Measurements from ENCODE around the gene ABCA9. TPM values are rescaled to one million over a fixed set of nuclear protein-coding genes. Genes with fewer than 3 reads are reported as not detected.
"Not testable (repeated sequence)": the region's sequence is repeated elsewhere in the genome, so short reads cannot be mapped to it uniquely, and the experiment has no call there.

Gene ABCA9
- total and polyA plus RNA-seq, 7 experiments from 2014 or later = 0.05 to 0.34 (median 0.29) TPM; not detected in 2

- peaks cover 0 to 16% (median 4%) of the 10 kb centered on the region in 5 donors for H3K27me3 Mint-ChIP-seq
- H3K4me3 Mint-ChIP-seq; H3K27ac Mint-ChIP-seq; H3K9me3 ChIP-seq (ENCODE audit: control insufficient read depth in 2 of 3, low read length in 3 of 3); H3K9me3 Mint-ChIP-seq; H3K27me3 ChIP-seq (ENCODE audit: control insufficient read depth in 2 of 2, insufficient read depth in 2 of 2, low read length in 2 of 2); CTCF ChIA-PET; DNase-seq; H3K4me1 Mint-ChIP-seq; H3K4me3 ChIP-seq (ENCODE audit: low read length); intact Hi-C loops (cut with micrococcal nuclease); POLR2A ChIA-PET; H3K36me3 ChIP-seq (ENCODE audit: control insufficient read depth in 2 of 3, insufficient read depth in 3 of 3, low read length in 3 of 3); H3K4me1 ChIP-seq (ENCODE audit: control insufficient read depth in 2 of 2, insufficient read depth in 2 of 2, low read length in 2 of 2); H3K27ac ChIP-seq (ENCODE audit: low read depth, low read length); H3K36me3 Mint-ChIP-seq; ATAC-seq: not testable (repeated sequence)
Measured at GRCh38 chr17:68959117-68959516, 101.6 kb downstream of the ABCA9 start.

DNA sequence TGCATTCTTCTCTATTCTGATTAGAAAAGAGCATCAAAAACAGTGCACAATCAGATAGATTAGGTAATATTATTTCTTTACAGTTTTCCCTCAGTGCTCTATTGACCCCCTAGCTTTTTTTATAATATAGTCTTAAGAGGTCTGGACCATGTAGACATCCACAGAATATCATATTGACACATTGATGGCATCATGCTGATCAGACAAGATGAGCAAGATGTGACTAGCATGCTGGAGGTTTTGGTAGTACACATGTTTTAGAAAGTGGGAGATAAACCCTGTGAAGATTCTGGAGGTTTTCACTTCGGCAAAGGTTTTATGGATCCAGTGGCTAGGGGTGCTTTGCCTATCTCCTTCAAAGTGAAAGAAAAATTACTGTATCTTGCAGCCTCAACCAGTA, 102.8 kb downstream of the ABCA9 start:
- Histone ChIP-seq H3K4me3 (ENCODE audit: low read length) (no peak overlapping the region), H3K36me3 (ENCODE audit: control insufficient read depth in 2 of 3, insufficient read depth in 3 of 3, low read length in 3 of 3) (no peaks in the 10 kb centered on the region), H3K27ac (ENCODE audit: low read depth, low read length) (no peak overlapping the region), H3K9me3 (ENCODE audit: control insufficient read depth in 2 of 3, low read length in 3 of 3) (no peaks in the 10 kb centered on the region), H3K27me3 (ENCODE audit: control insufficient read depth in 2 of 2, insufficient read depth in 2 of 2, low read length in 2 of 2) (no peaks in the 10 kb centered on the region), H3K4me1 (ENCODE audit: control insufficient read depth in 2 of 2, insufficient read depth in 2 of 2, low read length in 2 of 2) (no peaks in the 10 kb centered on the region)
- DNase-seq (no peak), ATAC-seq (no peak)
- H3K36me3 Mint-ChIP-seq = no peaks in the 10 kb centered on the region
- H3K4me3 Mint-ChIP-seq = no peak overlapping the region
- POLR2A ChIA-PET = no interaction called here
- H3K27me3 Mint-ChIP-seq = peaks cover 0 to 10% (median 8%) of the 10 kb centered on the region in 5 donors
- CTCF ChIA-PET = no interaction called here
- H3K27ac Mint-ChIP-seq = no peak overlapping the region
- no peaks in the 10 kb centered on the region for H3K4me1 Mint-ChIP-seq
- intact Hi-C loops (cut with micrococcal nuclease) = no loop called here
- peaks cover 0 to 5% (median 0%) of the 10 kb centered on the region in 11 donors for H3K9me3 Mint-ChIP-seq

DNA sequence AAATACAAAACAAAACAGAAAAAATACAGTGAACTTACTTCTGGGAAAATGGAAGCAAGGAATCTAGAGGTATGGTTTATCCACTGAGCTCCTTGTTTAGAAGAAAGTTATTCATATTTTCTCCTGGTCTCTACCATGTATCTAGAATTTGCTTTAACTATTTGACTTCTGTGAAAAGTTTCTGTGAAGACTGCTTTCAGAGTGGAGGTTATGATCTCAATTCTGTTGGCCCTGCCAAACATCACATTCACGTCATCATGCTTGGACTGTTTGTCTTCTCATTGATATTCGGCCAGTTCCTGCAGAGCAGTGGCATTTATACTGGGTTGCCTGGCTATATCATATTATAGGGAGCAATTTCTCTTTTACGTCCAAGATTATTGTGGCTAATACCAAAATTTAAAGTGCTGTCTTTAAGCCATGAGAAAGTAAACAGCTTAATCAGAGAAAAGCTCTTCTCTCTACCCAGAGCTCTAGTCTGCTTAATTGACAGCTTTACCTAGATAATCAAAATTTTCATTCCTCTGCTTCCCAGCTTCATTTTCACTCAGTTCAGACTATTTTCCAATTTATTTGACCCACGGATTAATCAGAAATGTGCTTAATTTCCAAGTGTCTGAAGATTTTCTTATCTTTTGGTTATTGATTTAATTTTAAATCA, 105.4 kb downstream of the ABCA9 start, which contains the start of gene ABCA8:
TSS of gene ABCA8 (minus strand) at position 212 of the 661 bp plus-strand sequence. CDS start 13,358 bp downstream, outside the sequence.
- DNase-seq = no peak
- Mint-ChIP-seq H3K27me3 (peaks cover 0 to 19% (median 5%) of the 10 kb centered on the region in 5 donors), H3K9me3 (peaks cover 0 to 5% (median 0%) of the 10 kb centered on the region in 11 donors), H3K4me1 (no peaks in the 10 kb centered on the region), H3K4me3 (no peak within 1 kb of the TSS), H3K27ac (no peak within 1 kb of the TSS), H3K36me3 (no peaks in the 10 kb centered on the region)
- Histone ChIP-seq H3K9me3 (ENCODE audit: control insufficient read depth in 2 of 3, low read length in 3 of 3) (no peaks in the 10 kb centered on the region), H3K4me3 (ENCODE audit: low read length) (no peak within 1 kb of the TSS), H3K27ac (ENCODE audit: low read depth, low read length) (no peak within 1 kb of the TSS), H3K36me3 (ENCODE audit: control insufficient read depth in 2 of 3, insufficient read depth in 3 of 3, low read length in 3 of 3) (no peaks in the 10 kb centered on the region), H3K4me1 (ENCODE audit: control insufficient read depth in 2 of 2, insufficient read depth in 2 of 2, low read length in 2 of 2) (no peaks in the 10 kb centered on the region), H3K27me3 (ENCODE audit: control insufficient read depth in 2 of 2, insufficient read depth in 2 of 2, low read length in 2 of 2) (no peaks in the 10 kb centered on the region)
- ChIA-PET CTCF (no interaction called here), POLR2A (no interaction called here)
- intact Hi-C loops (cut with micrococcal nuclease) = no loop called here
- ATAC-seq = no peak

- H3K27ac ChIP-seq (ENCODE audit: low read depth, low read length) = no peak overlapping the region
- Mint-ChIP-seq H3K36me3 (no peaks in the 10 kb centered on the region), H3K4me3 (no peak overlapping the region), H3K27ac (no peak overlapping the region), H3K27me3 (peaks cover 0 to 24% (median 7%) of the 10 kb centered on the region in 5 donors), H3K9me3 (peaks cover 0 to 4% (median 0%) of the 10 kb centered on the region in 11 donors), H3K4me1 (no peaks in the 10 kb centered on the region)
- H3K36me3 ChIP-seq (ENCODE audit: control insufficient read depth in 2 of 3, insufficient read depth in 3 of 3, low read length in 3 of 3) = no peaks in the 10 kb centered on the region
- H3K9me3 ChIP-seq (ENCODE audit: control insufficient read depth in 2 of 3, low read length in 3 of 3) = no peaks in the 10 kb centered on the region
- CTCF ChIA-PET = no interaction called here
- POLR2A ChIA-PET = no interaction called here
- no peak overlapping the region for H3K4me3 ChIP-seq (ENCODE audit: low read length)
- DNase-seq (no peak), ATAC-seq (no peak)
- intact Hi-C loops (cut with micrococcal nuclease) = no loop called here
- no peaks in the 10 kb centered on the region for H3K4me1 ChIP-seq (ENCODE audit: control insufficient read depth in 2 of 2, insufficient read depth in 2 of 2, low read length in 2 of 2)
- no peaks in the 10 kb centered on the region for H3K27me3 ChIP-seq (ENCODE audit: control insufficient read depth in 2 of 2, insufficient read depth in 2 of 2, low read length in 2 of 2)
Measured at GRCh38 chr17:68954146-68954896, 106.4 kb downstream of the ABCA9 start.

DNA sequence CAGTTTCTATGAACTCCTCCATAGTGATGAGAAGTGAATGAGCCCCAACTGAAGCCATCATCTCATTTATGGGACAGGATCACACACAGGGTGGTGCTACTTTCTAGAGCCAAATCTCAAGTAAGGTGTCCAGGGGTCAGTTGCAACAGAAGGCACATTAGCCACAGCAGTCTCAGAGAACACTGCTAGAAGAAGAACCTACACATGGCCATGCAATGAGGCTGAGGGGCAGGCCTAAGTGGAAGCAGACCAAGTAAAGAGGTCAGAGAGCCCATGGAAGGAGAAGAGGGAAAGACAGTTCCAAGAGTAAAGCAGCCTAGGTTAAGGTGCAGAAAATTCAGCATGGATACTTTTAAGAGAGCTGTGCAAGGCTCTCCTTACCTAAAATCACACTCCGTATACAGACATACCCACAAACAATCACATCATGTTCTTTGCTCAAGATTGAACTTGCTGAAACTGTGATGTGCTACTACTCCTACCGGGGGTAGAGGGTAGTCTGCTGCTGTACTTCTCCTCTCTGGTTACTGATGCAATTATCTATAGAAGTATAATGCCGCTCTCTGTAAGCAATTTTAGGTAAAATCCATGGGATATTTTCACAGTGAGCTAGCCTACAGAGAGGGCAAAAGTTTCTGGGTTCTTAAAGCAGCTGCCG, 107.3 kb downstream of the ABCA9 start:
- H3K27me3 Mint-ChIP-seq = peaks cover 0 to 26% (median 14%) of the 10 kb centered on the region in 5 donors
- H3K4me3 ChIP-seq (ENCODE audit: low read length) = no peak overlapping the region
- H3K36me3 Mint-ChIP-seq = no peaks in the 10 kb centered on the region
- no peak overlapping the region for H3K27ac ChIP-seq (ENCODE audit: low read depth, low read length)
- CTCF ChIA-PET = no interaction called here
- intact Hi-C loops (cut with micrococcal nuclease) = no loop called here
- no peaks in the 10 kb centered on the region for H3K27me3 ChIP-seq (ENCODE audit: control insufficient read depth in 2 of 2, insufficient read depth in 2 of 2, low read length in 2 of 2)
- H3K4me1 Mint-ChIP-seq = no peaks in the 10 kb centered on the region
- no peaks in the 10 kb centered on the region for H3K9me3 ChIP-seq (ENCODE audit: control insufficient read depth in 2 of 3, low read length in 3 of 3)
- no peak overlapping the region for H3K4me3 Mint-ChIP-seq
- no peaks in the 10 kb centered on the region for H3K4me1 ChIP-seq (ENCODE audit: control insufficient read depth in 2 of 2, insufficient read depth in 2 of 2, low read length in 2 of 2)
- DNase-seq = no peak
- H3K36me3 ChIP-seq (ENCODE audit: control insufficient read depth in 2 of 3, insufficient read depth in 3 of 3, low read length in 3 of 3) = no peaks in the 10 kb centered on the region
- ATAC-seq = no peak
- POLR2A ChIA-PET = no interaction called here
- peaks cover 0 to 5% (median 0%) of the 10 kb centered on the region in 11 donors for H3K9me3 Mint-ChIP-seq
- H3K27ac Mint-ChIP-seq = no peak overlapping the region

DNA sequence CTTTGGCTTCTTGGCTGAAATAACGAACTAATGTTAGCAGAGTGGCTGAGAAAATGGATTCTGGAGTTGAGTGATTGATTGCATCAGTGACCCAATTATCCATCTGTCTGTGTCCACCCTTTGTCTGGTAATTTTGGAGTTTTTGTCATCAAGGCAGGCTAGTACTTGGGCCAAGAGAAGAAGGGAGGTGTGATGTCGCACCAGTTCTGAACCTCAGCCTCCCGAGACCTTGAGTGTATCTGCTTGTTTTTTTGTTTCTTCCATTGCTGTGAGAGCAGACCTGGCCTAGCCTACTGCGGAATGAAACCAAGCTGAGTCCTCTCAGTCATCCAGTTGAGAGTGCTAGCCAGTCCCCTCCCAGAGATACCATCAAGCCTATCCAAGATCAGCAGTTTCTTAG, 110.0 kb downstream of the ABCA9 start:
- ATAC-seq (no peak), DNase-seq (no peak)
- Histone ChIP-seq H3K27ac (ENCODE audit: low read depth, low read length) (no peak overlapping the region), H3K36me3 (ENCODE audit: control insufficient read depth in 2 of 3, insufficient read depth in 3 of 3, low read length in 3 of 3) (no peaks in the 10 kb centered on the region), H3K9me3 (ENCODE audit: control insufficient read depth in 2 of 3, low read length in 3 of 3) (no peaks in the 10 kb centered on the region), H3K27me3 (ENCODE audit: control insufficient read depth in 2 of 2, insufficient read depth in 2 of 2, low read length in 2 of 2) (no peaks in the 10 kb centered on the region), H3K4me1 (ENCODE audit: control insufficient read depth in 2 of 2, insufficient read depth in 2 of 2, low read length in 2 of 2) (no peaks in the 10 kb centered on the region), H3K4me3 (ENCODE audit: low read length) (no peak overlapping the region)
- Mint-ChIP-seq H3K4me1 (no peaks in the 10 kb centered on the region), H3K9me3 (peaks cover 0 to 11% (median 0%) of the 10 kb centered on the region in 11 donors), H3K36me3 (no peaks in the 10 kb centered on the region), H3K4me3 (no peak overlapping the region), H3K27ac (no peak overlapping the region), H3K27me3 (peaks cover 0 to 26% (median 6%) of the 10 kb centered on the region in 5 donors)
- intact Hi-C loops (cut with micrococcal nuclease) = no loop called here
- ChIA-PET POLR2A (no interaction called here), CTCF (no interaction called here)
